Neuronal stem cell (in vitro differentiated cells): ENCODE data around the gene PHRF1.

ENCODE experiments used
- DNase-seq: peaks from one replicate; pipeline ENCODE4 v3.0.0-alpha.2; 2013; ENCODE audit warnings: low spot score
- H2AFZ ChIP-seq: one replicate; pipeline ENCODE4 v1.6.1; 2013; ENCODE audit warnings: mild to moderate bottlenecking, low read length, inconsistent platforms
- H2AK5ac ChIP-seq: 2 replicates; pipeline ENCODE4 v1.6.1; 2013; ENCODE audit warnings: low read depth, mild to moderate bottlenecking, inconsistent platforms, low read length, moderate library complexity, mixed read lengths
- H2BK120ac ChIP-seq: 2 replicates; pipeline ENCODE4 v1.6.1; 2013; ENCODE audit warnings: low read depth, mild to moderate bottlenecking, inconsistent platforms, low read length, moderate library complexity, mixed read lengths
- H2BK12ac ChIP-seq: one replicate; pipeline ENCODE4 v1.6.1; 2013; ENCODE audit warnings: low read length, inconsistent platforms
- H2BK15ac ChIP-seq: 2 replicates; pipeline ENCODE4 v1.6.1; 2013; ENCODE audit warnings: mild to moderate bottlenecking, low read length, inconsistent platforms, mixed read lengths
- H2BK5ac ChIP-seq: one replicate; pipeline ENCODE4 v1.6.1; 2013; ENCODE audit warnings: inconsistent platforms, mild to moderate bottlenecking, low read length, moderate library complexity
- H3K14ac ChIP-seq: one replicate; pipeline ENCODE4 v1.6.1; 2013; ENCODE audit warnings: low read length, inconsistent platforms
- H3K18ac ChIP-seq: 2 replicates; pipeline ENCODE4 v1.6.1; 2013; ENCODE audit warnings: low read length, inconsistent platforms
- H3K23ac ChIP-seq: 2 replicates; pipeline ENCODE4 v1.6.1; 2013; ENCODE audit warnings: low read depth, mild to moderate bottlenecking, mixed read lengths, low read length, inconsistent platforms; ENCODE audit not compliant: poor library complexity
- H3K27ac ChIP-seq: replicated peaks from 3 replicates; pipeline ENCODE4 v1.5.1; 2013; ENCODE audit warnings: low read length, inconsistent platforms
- H3K27me3 ChIP-seq, 3 experiments: 2 replicates each; pipeline ENCODE4 v1.6.1; 2013; ENCODE audit warnings: low read length in 3 of 3, mild to moderate bottlenecking in 2 of 3, inconsistent platforms in 1 of 3, low read depth in 1 of 3, mixed read lengths in 1 of 3, moderate library complexity in 1 of 3; ENCODE audit not compliant: control insufficient read depth in 3 of 3, insufficient read depth in 3 of 3
- H3K36me3 ChIP-seq, 2 donors: replicated peaks in 1 of 2; 2 replicates each; pipeline ENCODE4 v1.6.1; 2013; ENCODE audit warnings: low read length in 2 of 2; ENCODE audit not compliant: control insufficient read depth in 2 of 2, insufficient read depth in 2 of 2
- H3K4ac ChIP-seq: 2 replicates; pipeline ENCODE4 v1.6.1; 2013; ENCODE audit warnings: inconsistent platforms, mild to moderate bottlenecking, low read length, moderate library complexity
- H3K4me1 ChIP-seq, 2 donors: 1 replicate in 1 of 2; 2 replicates in 1 of 2; pipeline ENCODE4 v1.6.1; 2013; ENCODE audit warnings: low read length in 2 of 2, low read depth in 1 of 2; ENCODE audit not compliant: control insufficient read depth in 2 of 2, insufficient read depth in 1 of 2
- H3K4me2 ChIP-seq: one replicate; pipeline ENCODE4 v1.6.1; 2013; ENCODE audit warnings: mild to moderate bottlenecking, low read length, inconsistent platforms; ENCODE audit not compliant: insufficient read depth, poor library complexity, severe bottlenecking
- H3K4me3 ChIP-seq, 2 donors: 2 replicates each; pipeline ENCODE4 v1.5.1; 2013; ENCODE audit warnings: low read length in 2 of 2, mild to moderate bottlenecking in 2 of 2, inconsistent platforms in 1 of 2, moderate library complexity in 1 of 2
- H3K79me1 ChIP-seq: one replicate; pipeline ENCODE4 v1.6.1; 2013; ENCODE audit warnings: low read depth, mild to moderate bottlenecking, inconsistent platforms, low read length, moderate library complexity
- H3K9ac ChIP-seq: one replicate; pipeline ENCODE4 v1.6.1; 2013; ENCODE audit warnings: mild to moderate bottlenecking, low read depth, low read length, inconsistent platforms; ENCODE audit not compliant: poor library complexity
- H3K9me3 ChIP-seq, 2 donors: replicated peaks in 1 of 2; 2 replicates each; pipeline versions ENCODE3 to v1.6.1; 2013; ENCODE audit warnings: low read length in 2 of 2, mild to moderate bottlenecking in 2 of 2, inconsistent platforms in 1 of 2, low read depth in 1 of 2, mixed read lengths in 1 of 2, moderate library complexity in 1 of 2; ENCODE audit not compliant: control insufficient read depth in 2 of 2, insufficient read depth in 1 of 2
- H4K8ac ChIP-seq: one replicate; pipeline ENCODE4 v1.6.1; 2013; ENCODE audit warnings: low read depth, mild to moderate bottlenecking, inconsistent platforms, low read length, moderate library complexity
- H4K91ac ChIP-seq: one replicate; pipeline ENCODE4 v1.6.1; 2013; ENCODE audit warnings: low read length, low read depth, mild to moderate bottlenecking, inconsistent platforms; ENCODE audit not compliant: poor library complexity
- WGBS, 2 donors: extraction: QIAGEN DNeasy Blood & Tissue Kit; methylation state at CpG; one replicate each; pipeline ENCODE4 v1.1.7; 2013; ENCODE audit warnings: missing lambda C conversion rate in 2 of 2, mixed read lengths in 1 of 2; ENCODE audit not compliant: insufficient read length in 2 of 2, insufficient replicate concordance in 1 of 2; ENCODE audit errors: extremely low coverage in 2 of 2; 5-methylcytosine and 5-hydroxymethylcytosine counted together

The PHRF1 gene

DNA sequence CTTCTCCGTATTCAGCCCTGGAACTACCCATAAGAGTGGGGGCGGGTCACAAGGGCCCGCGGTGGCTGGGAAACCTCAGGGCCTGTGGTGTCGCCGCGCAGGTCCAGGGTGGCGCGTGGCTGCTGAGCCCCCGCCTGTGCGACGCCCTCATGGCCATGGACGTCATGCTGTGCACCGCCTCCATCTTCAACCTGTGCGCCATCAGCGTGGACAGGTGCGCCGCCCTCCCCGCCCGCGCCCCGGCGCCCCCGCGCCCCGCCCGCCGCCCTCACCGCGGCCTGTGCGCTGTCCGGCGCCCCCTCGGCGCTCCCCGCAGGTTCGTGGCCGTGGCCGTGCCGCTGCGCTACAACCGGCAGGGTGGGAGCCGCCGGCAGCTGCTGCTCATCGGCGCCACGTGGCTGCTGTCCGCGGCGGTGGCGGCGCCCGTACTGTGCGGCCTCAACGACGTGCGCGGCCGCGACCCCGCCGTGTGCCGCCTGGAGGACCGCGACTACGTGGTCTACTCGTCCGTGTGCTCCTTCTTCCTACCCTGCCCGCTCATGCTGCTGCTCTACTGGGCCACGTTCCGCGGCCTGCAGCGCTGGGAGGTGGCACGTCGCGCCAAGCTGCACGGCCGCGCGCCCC lies 63.2 kb downstream of the PHRF1 start:
- H3K4me1 ChIP-seq, result peaks cover 21 to 23% of the 10 kb centered on the region in 2 donors
- WGBS, 2 donors, result no CpG with 5 or more reads among the region's 80 CpGs

DNA sequence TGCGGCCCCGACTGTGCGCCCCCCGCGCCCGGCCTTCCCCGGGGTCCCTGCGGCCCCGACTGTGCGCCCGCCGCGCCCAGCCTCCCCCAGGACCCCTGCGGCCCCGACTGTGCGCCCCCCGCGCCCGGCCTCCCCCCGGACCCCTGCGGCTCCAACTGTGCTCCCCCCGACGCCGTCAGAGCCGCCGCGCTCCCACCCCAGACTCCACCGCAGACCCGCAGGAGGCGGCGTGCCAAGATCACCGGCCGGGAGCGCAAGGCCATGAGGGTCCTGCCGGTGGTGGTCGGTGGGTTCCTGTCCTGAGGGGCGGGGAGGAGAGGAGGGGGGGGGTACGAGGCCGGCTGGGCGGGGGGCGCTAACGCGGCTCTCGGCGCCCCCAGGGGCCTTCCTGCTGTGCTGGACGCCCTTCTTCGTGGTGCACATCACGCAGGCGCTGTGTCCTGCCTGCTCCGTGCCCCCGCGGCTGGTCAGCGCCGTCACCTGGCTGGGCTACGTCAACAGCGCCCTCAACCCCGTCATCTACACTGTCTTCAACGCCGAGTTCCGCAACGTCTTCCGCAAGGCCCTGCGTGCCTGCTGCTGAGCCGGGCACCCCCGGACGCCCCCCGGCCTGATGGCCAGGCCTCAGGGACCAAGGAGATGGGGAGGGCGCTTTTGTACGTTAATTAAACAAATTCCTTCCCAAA lies 63.9 kb downstream of the PHRF1 start:
- Histone ChIP-seq H2BK120ac (peak overlapping the region; percentile 87), H3K23ac (peak overlapping the region; percentile 93), H3K9me3 (peaks cover 0 to 6% of the 10 kb centered on the region in 2 donors), H2BK5ac (peak overlapping the region; percentile 99), H2BK12ac (peak overlapping the region; percentile 88), H3K79me1 (peaks cover 13% of the 10 kb centered on the region), H3K36me3 (peaks cover 5 to 36% of the 10 kb centered on the region in 2 donors), H2AFZ (no peak overlapping the region), H3K4me3 (no peak overlapping the region), H2BK15ac (peak overlapping the region; percentile 98), H3K14ac (peak overlapping the region; percentile 94), H3K27ac (no peak overlapping the region), H4K91ac (no peak overlapping the region), H2AK5ac (peak overlapping the region; percentile 99), H3K4me1 (peaks cover 21 to 23% of the 10 kb centered on the region in 2 donors), H3K27me3 (peaks cover 0 to 23% (median 7%) of the 10 kb centered on the region in 3 experiments), H3K18ac (peak overlapping the region; percentile 98), H4K8ac (no peak overlapping the region), H3K9ac (peak overlapping the region; percentile 53), H3K4ac (no peak overlapping the region), H3K4me2 (peak overlapping the region; percentile 18)
- DNase-seq, result no peak
- WGBS, 2 donors, result no CpG with 5 or more reads among the region's 69 CpGs

More for the DNA sequence above, 63.2 kb downstream of the PHRF1 start:
- H2AFZ ChIP-seq, result no peak overlapping the region
- H3K4me2 ChIP-seq, result peak overlapping the region; percentile 66
- H4K8ac ChIP-seq, result peak overlapping the region; percentile 65
- H2BK120ac ChIP-seq, result peak overlapping the region; percentile 87
- peaks cover 10% of the 10 kb centered on the region for H3K79me1 ChIP-seq
- peak overlapping the region; percentile 92 for H4K91ac ChIP-seq
- no peak for DNase-seq
- H3K4me3 ChIP-seq, result peak overlapping the region in 1 of 2 donors; percentile 69
- H2BK5ac ChIP-seq, result peak overlapping the region; percentile 99
- H3K18ac ChIP-seq, result peak overlapping the region; percentile 100
- H3K9ac ChIP-seq, result peak overlapping the region; percentile 94
- peak overlapping the region; percentile 98 for H2BK15ac ChIP-seq
- H3K23ac ChIP-seq, result peak overlapping the region; percentile 95
- H3K14ac ChIP-seq, result peak overlapping the region; percentile 99
- H2BK12ac ChIP-seq, result peak overlapping the region; percentile 100
- H3K36me3 ChIP-seq, result peaks cover 5 to 33% of the 10 kb centered on the region in 2 donors
- peaks cover 0 to 4% of the 10 kb centered on the region in 2 donors for H3K9me3 ChIP-seq
- H3K27me3 ChIP-seq, result peaks cover 0 to 23% (median 7%) of the 10 kb centered on the region in 3 experiments
- H3K4ac ChIP-seq, result peak overlapping the region; percentile 100
- peak overlapping the region; percentile 99 for H2AK5ac ChIP-seq
- H3K27ac ChIP-seq, result peak overlapping the region; percentile 99

DNA sequence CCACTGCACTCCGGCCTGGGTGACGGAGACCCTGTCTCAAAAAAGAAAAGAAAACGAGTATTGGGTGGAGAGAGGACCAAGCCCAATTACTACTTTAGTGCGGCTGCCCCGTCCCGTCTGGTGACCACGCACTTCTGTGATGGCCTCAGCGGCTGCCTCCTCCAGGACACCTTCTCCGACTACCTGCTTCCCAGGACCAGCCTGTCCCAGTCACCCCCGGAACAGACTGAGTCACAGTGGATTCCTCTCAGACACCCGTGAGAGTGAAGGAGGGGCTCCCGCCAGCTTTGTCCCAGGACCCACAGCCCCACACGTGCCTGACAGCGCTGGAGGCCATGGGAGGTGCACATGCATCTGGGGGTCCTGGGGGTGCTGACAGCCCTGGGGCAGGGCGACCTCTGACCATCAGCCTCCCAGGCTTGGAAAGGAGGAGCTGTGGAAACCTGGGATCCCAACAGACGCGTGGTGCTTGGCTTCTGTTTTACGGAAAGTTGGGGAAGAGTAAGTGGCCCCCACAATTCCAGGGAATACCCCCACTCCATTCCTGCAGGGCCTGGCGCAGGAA lies 65.6 kb downstream of the PHRF1 start:
- no peak overlapping the region for H2BK15ac ChIP-seq
- H2AFZ ChIP-seq, result no peak overlapping the region
- no peak overlapping the region for H2BK12ac ChIP-seq
- H2BK120ac ChIP-seq, result peak overlapping the region; percentile 100
- H3K79me1 ChIP-seq, result peaks cover 12% of the 10 kb centered on the region
- H3K14ac ChIP-seq, result no peak overlapping the region
- H3K18ac ChIP-seq, result peak overlapping the region; percentile 4
- H3K4me3 ChIP-seq, result no peak overlapping the region
- H2AK5ac ChIP-seq, result peak overlapping the region; percentile 20
- H3K23ac ChIP-seq, result peak overlapping the region; percentile 57
- DNase-seq, result no peak
- H3K36me3 ChIP-seq, result peaks cover 5 to 47% of the 10 kb centered on the region in 2 donors
- H4K91ac ChIP-seq, result no peak overlapping the region
- no peak overlapping the region for H3K9ac ChIP-seq
- no CpG with 5 or more reads among the region's 19 CpGs for WGBS, 2 donors
- peaks cover 0 to 6% of the 10 kb centered on the region in 2 donors for H3K9me3 ChIP-seq
- no peak overlapping the region for H2BK5ac ChIP-seq
- H3K4ac ChIP-seq, result no peak overlapping the region
- H3K4me2 ChIP-seq, result no peak overlapping the region
- H3K27ac ChIP-seq, result no peak overlapping the region
- H3K27me3 ChIP-seq, result peaks cover 0 to 14% (median 5%) of the 10 kb centered on the region in 3 experiments
- H4K8ac ChIP-seq, result no peak overlapping the region
- H3K4me1 ChIP-seq, result peaks cover 15% of the 10 kb centered on the region in 2 donors

DNA sequence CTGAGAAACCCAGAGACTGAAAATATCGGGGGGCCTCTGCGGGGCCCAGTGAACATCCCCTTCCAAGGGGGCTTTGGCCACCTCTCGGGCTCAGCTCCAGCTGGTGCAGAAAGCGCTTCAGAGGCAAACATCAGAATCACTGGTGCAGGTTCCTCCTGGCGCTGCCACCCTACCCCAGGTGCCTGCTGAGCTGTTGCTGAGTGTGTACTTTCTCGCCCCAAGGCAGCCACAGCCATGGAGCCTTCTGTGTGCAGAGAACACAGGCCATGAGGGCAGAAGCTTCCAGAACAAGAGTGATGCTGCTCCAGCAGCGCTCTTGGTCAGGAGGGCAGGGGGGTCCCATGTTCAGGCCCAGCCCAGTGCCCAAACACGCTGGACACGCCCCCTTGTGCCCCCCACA lies 67.1 kb downstream of the PHRF1 start:
- peak overlapping the region; percentile 11 for H3K18ac ChIP-seq

More for the DNA sequence above, 67.1 kb downstream of the PHRF1 start:
- H2AK5ac ChIP-seq, result no peak overlapping the region
- H3K27me3 ChIP-seq, result peaks cover 0 to 4% (median 2%) of the 10 kb centered on the region in 3 experiments
- H3K79me1 ChIP-seq, result peaks cover 8% of the 10 kb centered on the region
- no peak overlapping the region for H3K4ac ChIP-seq
- no peak overlapping the region for H3K4me3 ChIP-seq
- H3K14ac ChIP-seq, result no peak overlapping the region
- H3K23ac ChIP-seq, result no peak overlapping the region
- no peak overlapping the region for H4K8ac ChIP-seq
- H2BK120ac ChIP-seq, result no peak overlapping the region
- H3K4me1 ChIP-seq, result peaks cover 8 to 9% of the 10 kb centered on the region in 2 donors
- no peak overlapping the region for H3K27ac ChIP-seq
- H3K9ac ChIP-seq, result peak overlapping the region; percentile 50
- no peak overlapping the region for H2BK12ac ChIP-seq
- no peak overlapping the region for H4K91ac ChIP-seq
- H2BK5ac ChIP-seq, result no peak overlapping the region
- H3K9me3 ChIP-seq, result peaks cover 0 to 6% of the 10 kb centered on the region in 2 donors
- DNase-seq, result no peak
- no peak overlapping the region for H3K4me2 ChIP-seq
- H2AFZ ChIP-seq, result no peak overlapping the region
- peaks cover 5 to 54% of the 10 kb centered on the region in 2 donors for H3K36me3 ChIP-seq
- no peak overlapping the region for H2BK15ac ChIP-seq
- no CpG with 5 or more reads among the region's 9 CpGs for WGBS, 2 donors
